Measurements from ENCODE around the gene CARMIL1.

- TF ChIP-seq POLR2AphosphoS5 (IDR thresholded peaks at IDR 0.05; ENCODE audit: insufficient read depth in 1 of 2, low read depth in 1 of 2), result no peak
- TF ChIP-seq POLR2A (IDR thresholded peaks at IDR 0.05), result no peak
Observed at GRCh38 chr6:25623879-25624278, 344.7 kb downstream of the CARMIL1 start.
